Measurements from ENCODE around the gene CERS5.

CERS5 gene

GRCh38 chr12:50112456-50113218 lies 54.5 kb downstream of the CERS5 start:
- H3K27me3 Mint-ChIP-seq (ENCODE audit: low read depth, poor library complexity) = no peaks in the 10 kb centered on the region
- peaks cover 15% of the 10 kb centered on the region for H3K36me3 Mint-ChIP-seq (ENCODE audit: low read depth)
- peaks cover 56% of the 10 kb centered on the region for H3K4me1 Mint-ChIP-seq
- no peak for TF ChIP-seq CTCF (IDR thresholded peaks at IDR 0.05)
- peak overlapping the region; percentile 97 for H3K4me3 Mint-ChIP-seq
- no peak for DNase-seq
- H3K9me3 Mint-ChIP-seq = no peaks in the 10 kb centered on the region
- peak overlapping the region; percentile 99 for H3K27ac Mint-ChIP-seq

GRCh38 chr12:50111693-50112455 lies 55.3 kb downstream of the CERS5 start, which contains the start of gene COX14:
Gene COX14, plus strand, starts transcription at chr12:50112236. Its CDS starts 7,808 bp downstream, at chr12:50120044.
- Mint-ChIP-seq H3K4me3 (peak within 1 kb of the TSS; percentile 97), H3K4me1 (peaks cover 63% of the 10 kb centered on the region), H3K9me3 (no peaks in the 10 kb centered on the region), H3K27me3 (ENCODE audit: low read depth, poor library complexity) (no peaks in the 10 kb centered on the region), H3K27ac (peak within 1 kb of the TSS; percentile 99), H3K36me3 (ENCODE audit: low read depth) (peaks cover 11% of the 10 kb centered on the region)
- peak; percentile 99 for DNase-seq
- TF ChIP-seq CTCF (IDR thresholded peaks at IDR 0.05) = peak; percentile 92

GRCh38 chr12:50111395-50111692 lies 55.8 kb downstream of the CERS5 start:
- Mint-ChIP-seq H3K27me3 (ENCODE audit: low read depth, poor library complexity) (no peaks in the 10 kb centered on the region), H3K9me3 (no peaks in the 10 kb centered on the region), H3K4me1 (peaks cover 64% of the 10 kb centered on the region), H3K36me3 (ENCODE audit: low read depth) (peaks cover 11% of the 10 kb centered on the region), H3K27ac (peak overlapping the region; percentile 93), H3K4me3 (peak overlapping the region; percentile 97)
- no peak for TF ChIP-seq CTCF (IDR thresholded peaks at IDR 0.05)
- DNase-seq = no peak

- Mint-ChIP-seq H3K4me1 (peaks cover 66% of the 10 kb centered on the region), H3K9me3 (no peaks in the 10 kb centered on the region), H3K27ac (peak overlapping the region; percentile 95), H3K36me3 (ENCODE audit: low read depth) (peaks cover 9% of the 10 kb centered on the region), H3K27me3 (ENCODE audit: low read depth, poor library complexity) (peaks cover 3% of the 10 kb centered on the region), H3K4me3 (peak overlapping the region; percentile 97)
- DNase-seq = peak; percentile 68
- no peak for TF ChIP-seq CTCF (IDR thresholded peaks at IDR 0.05)
These were observed 56.3 kb downstream of the CERS5 start for GRCh38 chr12:50110762-50111351.

GRCh38 chr12:50110127-50110761 lies 56.9 kb downstream of the CERS5 start:
- TF ChIP-seq CTCF (IDR thresholded peaks at IDR 0.05) = no peak
- Mint-ChIP-seq H3K4me1 (peaks cover 71% of the 10 kb centered on the region), H3K4me3 (peak overlapping the region; percentile 73), H3K36me3 (ENCODE audit: low read depth) (peaks cover 4% of the 10 kb centered on the region), H3K9me3 (no peaks in the 10 kb centered on the region), H3K27ac (peak overlapping the region; percentile 95), H3K27me3 (ENCODE audit: low read depth, poor library complexity) (peaks cover 5% of the 10 kb centered on the region)
- DNase-seq = peak; percentile 28
